Astrocyte (in vitro differentiated cells and primary cell): ENCODE results near the gene ENPP3. TPM values are rescaled to one million over a fixed set of nuclear protein-coding genes. Genes with fewer than 3 reads are reported as not detected.

Source experiments
- DNase-seq: peaks from one replicate; pipeline ENCODE4 v3.0.0-alpha.2; 2010; ENCODE audit warnings: low read depth
- FAIRE-seq: peaks from 2 replicates; lab custom pipeline; 2011; peaks lifted over from hg19 to GRCh38; lab: Jason Lieb, UNC
- H2AFZ ChIP-seq: 2 replicates; pipeline ENCODE4 v1.6.0; 2012; ENCODE audit warnings: low read depth, low read length, inconsistent platforms
- H3K27ac ChIP-seq: 2 replicates; pipeline ENCODE4 v1.5.1; 2011; ENCODE audit warnings: low read depth, low read length, inconsistent platforms
- H3K27me3 ChIP-seq: 2 replicates; pipeline ENCODE4 v1.6.0; 2011; ENCODE audit warnings: low read length, inconsistent platforms; ENCODE audit not compliant: insufficient read depth
- H3K36me3 ChIP-seq: 2 replicates; pipeline ENCODE4 v1.5.1; 2011; ENCODE audit warnings: low read length, inconsistent platforms; ENCODE audit not compliant: insufficient read depth
- H3K4me1 ChIP-seq: 2 replicates; pipeline ENCODE4 v1.5.1; 2011; ENCODE audit warnings: low read length, inconsistent platforms; ENCODE audit not compliant: insufficient read depth
- H3K4me2 ChIP-seq: 2 replicates; pipeline ENCODE4 v1.6.0; 2012; ENCODE audit warnings: low read length, inconsistent platforms
- H3K4me3 ChIP-seq: 2 replicates; pipeline ENCODE4 v1.5.1; 2011; ENCODE audit warnings: low read depth, mild to moderate bottlenecking, low read length, inconsistent platforms; ENCODE audit not compliant: insufficient read depth
- H3K79me2 ChIP-seq: 2 replicates; pipeline ENCODE4 v1.6.0; 2012; ENCODE audit warnings: mild to moderate bottlenecking, low read length, inconsistent platforms; ENCODE audit not compliant: insufficient read depth
- H3K9ac ChIP-seq: 2 replicates; pipeline ENCODE4 v1.6.0; 2012; ENCODE audit warnings: mild to moderate bottlenecking, low read length, inconsistent platforms
- H3K9me3 ChIP-seq: 2 replicates; pipeline ENCODE4 v1.5.1; 2012; ENCODE audit warnings: low read depth, mild to moderate bottlenecking, low read length, inconsistent platforms; ENCODE audit not compliant: insufficient read depth
- H4K20me1 ChIP-seq: 2 replicates; pipeline ENCODE4 v1.6.0; 2012; ENCODE audit warnings: low read length, inconsistent platforms; ENCODE audit not compliant: insufficient read depth
- H3K27ac Mint-ChIP-seq: one replicate; pipeline ENCODE4 v1.8.0; 2021; ENCODE audit warnings: mild to moderate bottlenecking, mixed read lengths; ENCODE audit not compliant: unreplicated experiment
- H3K27me3 Mint-ChIP-seq: one replicate; pipeline ENCODE4 v1.8.0; 2021; ENCODE audit warnings: low read depth, mixed read lengths; ENCODE audit not compliant: unreplicated experiment
- H3K36me3 Mint-ChIP-seq: one replicate; pipeline ENCODE4 v1.8.0; 2021; ENCODE audit warnings: low read depth, mixed read lengths; ENCODE audit not compliant: unreplicated experiment
- H3K4me1 Mint-ChIP-seq: one replicate; pipeline ENCODE4 v1.8.0; 2021; ENCODE audit warnings: low read depth, mixed read lengths; ENCODE audit not compliant: unreplicated experiment
- H3K4me3 Mint-ChIP-seq: one replicate; pipeline ENCODE4 v1.8.0; 2021; ENCODE audit warnings: mild to moderate bottlenecking, moderate library complexity, mixed read lengths; ENCODE audit not compliant: unreplicated experiment
- H3K9me3 Mint-ChIP-seq: one replicate; pipeline ENCODE4 v1.8.0; 2021; ENCODE audit warnings: mild to moderate bottlenecking, mixed read lengths; ENCODE audit not compliant: unreplicated experiment
- CTCF ChIP-seq: IDR thresholded peaks from 2 replicates; pipeline ENCODE4 v1.5.1; 2011; ENCODE audit warnings: low read depth, mild to moderate bottlenecking, inconsistent platforms, low read length, moderate library complexity; ENCODE audit not compliant: insufficient read depth
- EZH2 ChIP-seq: IDR thresholded peaks from 2 replicates; pipeline ENCODE4 v1.6.1; 2012; ENCODE audit warnings: mild to moderate bottlenecking, low read length, inconsistent platforms; ENCODE audit not compliant: insufficient read depth
- total RNA-seq: library from RNA; stranded (reverse); gene quantifications from 2 replicates; pipeline ENCODE4 v1.2.1, GENCODE V29; 2021

ENPP3 gene
- total RNA-seq, 1 donor from 2014 or later, result not detected

GRCh38 chr6:131657630-131658111 is 20.6 kb downstream of the ENPP3 start:
- Mint-ChIP-seq H3K4me3 (no peak overlapping the region), H3K9me3 (no peaks in the 10 kb centered on the region), H3K27me3 (no peaks in the 10 kb centered on the region), H3K36me3 (no peaks in the 10 kb centered on the region), H3K4me1 (peaks cover 6% of the 10 kb centered on the region), H3K27ac (no peak overlapping the region)
- Histone ChIP-seq H3K27me3 (no peaks in the 10 kb centered on the region), H3K4me2 (peak overlapping the region; percentile 15), H3K4me3 (no peak overlapping the region), H3K9me3 (no peaks in the 10 kb centered on the region), H3K79me2 (no peaks in the 10 kb centered on the region), H3K36me3 (no peaks in the 10 kb centered on the region), H2AFZ (no peak overlapping the region), H3K27ac (no peak overlapping the region), H3K9ac (no peak overlapping the region), H4K20me1 (no peaks in the 10 kb centered on the region), H3K4me1 (no peaks in the 10 kb centered on the region)
- TF ChIP-seq CTCF, result no peak
- TF ChIP-seq EZH2, result no peak
- FAIRE-seq (peak; percentile 69), DNase-seq (peak; percentile 95)

- no peak overlapping the region for H3K4me2 ChIP-seq
- Mint-ChIP-seq H3K4me1 (peaks cover 6% of the 10 kb centered on the region), H3K36me3 (no peaks in the 10 kb centered on the region), H3K9me3 (no peaks in the 10 kb centered on the region), H3K27ac (no peak overlapping the region), H3K4me3 (no peak overlapping the region), H3K27me3 (no peaks in the 10 kb centered on the region)
- H4K20me1 ChIP-seq, result no peaks in the 10 kb centered on the region
- no peak for FAIRE-seq
- DNase-seq, result no peak
- no peaks in the 10 kb centered on the region for H3K9me3 ChIP-seq
- no peak overlapping the region for H3K27ac ChIP-seq
- TF ChIP-seq EZH2 (no peak), CTCF (no peak)
- no peaks in the 10 kb centered on the region for H3K79me2 ChIP-seq
- no peaks in the 10 kb centered on the region for H3K4me1 ChIP-seq
- H3K27me3 ChIP-seq, result no peaks in the 10 kb centered on the region
- no peaks in the 10 kb centered on the region for H3K36me3 ChIP-seq
- no peak overlapping the region for H3K4me3 ChIP-seq
- H3K9ac ChIP-seq, result no peak overlapping the region
- no peak overlapping the region for H2AFZ ChIP-seq
These were observed 21.2 kb downstream of the ENPP3 start for GRCh38 chr6:131658287-131658686.

- no peak overlapping the region for H3K27ac Mint-ChIP-seq
- peaks cover 6% of the 10 kb centered on the region for H3K4me1 Mint-ChIP-seq
- Histone ChIP-seq H3K79me2 (no peaks in the 10 kb centered on the region), H2AFZ (no peak overlapping the region), H3K4me2 (no peak overlapping the region), H3K36me3 (no peaks in the 10 kb centered on the region), H3K27me3 (no peaks in the 10 kb centered on the region), H3K27ac (no peak overlapping the region), H3K9ac (no peak overlapping the region), H4K20me1 (no peaks in the 10 kb centered on the region), H3K9me3 (no peaks in the 10 kb centered on the region), H3K4me3 (no peak overlapping the region), H3K4me1 (no peaks in the 10 kb centered on the region)
- no peaks in the 10 kb centered on the region for H3K36me3 Mint-ChIP-seq
- FAIRE-seq (peak; percentile 58), DNase-seq (peak; percentile 42)
- no peaks in the 10 kb centered on the region for H3K9me3 Mint-ChIP-seq
- H3K27me3 Mint-ChIP-seq, result no peaks in the 10 kb centered on the region
- TF ChIP-seq CTCF, result no peak
- TF ChIP-seq EZH2, result no peak
- H3K4me3 Mint-ChIP-seq, result no peak overlapping the region
These were observed 23.1 kb downstream of the ENPP3 start for GRCh38 chr6:131660195-131660594.
